PC-3 (cell line): ENCODE results near the gene TMEM125. TPM values are rescaled to one million over a fixed set of nuclear protein-coding genes. Genes with fewer than 3 reads are reported as not detected.

Experiments
- ATAC-seq: fragments of 200-7000 bp; cut with Tn5 transposase; 2 replicates; pipeline ENCODE4 v1.9.1; 2020; ENCODE audit warnings: mild to moderate bottlenecking, moderate library complexity
- BruUV-seq: library from RNA; stranded (reverse); fragments of 400-500 nt; replicated peaks from 2 replicates; lab custom pipeline; 2021; lab: Mats Ljungman, UMichigan
- CTCF ChIA-PET: fragments of 300-600 bp; sonication (Branson Sonifier 250); formaldehyde crosslinking; loops from one replicate; lab custom pipeline; 2022; ENCODE audit warnings: antibody characterized with exemption; lab: Charles Lee
- POLR2A ChIA-PET: fragments of 300-600 bp; sonication (Branson Sonifier 250); formaldehyde crosslinking; loops from one replicate; lab custom pipeline; 2022; ENCODE audit warnings: antibody characterized with exemption; ENCODE audit not compliant: unreplicated experiment; lab: Charles Lee
- DNase-seq: peaks from one replicate; pipeline ENCODE4 v3.0.0-alpha.2; 2015
- H2AFZ ChIP-seq: fragments of 300-600 bp; sonication (generic); 2 replicates; pipeline ENCODE4 v1.6.0; 2016; ENCODE audit warnings: antibody characterized with exemption, low read length
- H3F3A ChIP-seq: fragments of 300-600 bp; sonication (generic); one replicate; pipeline ENCODE4 v1.6.0; 2017; ENCODE audit warnings: antibody characterized with exemption, low read length, control low read depth, mild to moderate bottlenecking; ENCODE audit not compliant: unreplicated experiment
- H3K27ac ChIP-seq: fragments of 300-600 bp; sonication (generic); 2 replicates; pipeline ENCODE4 v1.5.1; 2016; ENCODE audit warnings: mild to moderate bottlenecking, low read length
- H3K27me3 ChIP-seq: fragments of 300-600 bp; sonication (generic); 2 replicates; pipeline ENCODE4 v1.6.1; 2016; ENCODE audit warnings: low read length, mixed read lengths
- H3K36me3 ChIP-seq: fragments of 300-600 bp; sonication (generic); 2 replicates; pipeline ENCODE4 v1.6.1; 2016; ENCODE audit warnings: low read depth, mixed run types, low read length, mixed read lengths
- H3K4me1 ChIP-seq: fragments of 300-600 bp; sonication (generic); 2 replicates; pipeline ENCODE4 v1.5.1; 2016; ENCODE audit warnings: low read length; ENCODE audit not compliant: insufficient read depth
- H3K4me2 ChIP-seq: fragments of 300-600 bp; sonication (generic); 2 replicates; pipeline ENCODE4 v1.6.0; 2016; ENCODE audit warnings: low read length
- H3K4me3 ChIP-seq: fragments of 300-600 bp; sonication (generic); 2 replicates; pipeline ENCODE4 v1.5.1; 2016; ENCODE audit warnings: mild to moderate bottlenecking, low read length, mixed read lengths
- H3K79me2 ChIP-seq: fragments of 300-600 bp; sonication (generic); 2 replicates; pipeline ENCODE4 v1.6.1; 2017; ENCODE audit warnings: low read length, mixed read lengths
- H3K9ac ChIP-seq: fragments of 300-600 bp; sonication (generic); 2 replicates; pipeline ENCODE4 v1.6.0; 2016; ENCODE audit warnings: mild to moderate bottlenecking, low read length
- H3K9me2 ChIP-seq: fragments of 300-600 bp; sonication (generic); replicated peaks from 2 replicates; pipeline ENCODE4 v1.6.1; 2016; ENCODE audit warnings: mixed run types, low read length, mixed read lengths
- H3K9me3 ChIP-seq: fragments of 300-600 bp; sonication (generic); 2 replicates; pipeline ENCODE4 v1.6.1; 2016; ENCODE audit warnings: low read length, mixed read lengths
- H4K20me1 ChIP-seq: fragments of 300-600 bp; sonication (generic); 2 replicates; pipeline ENCODE4 v1.6.1; 2016; ENCODE audit warnings: low read length, mixed read lengths
- CTCF ChIP-seq: fragments of 300-600 bp; sonication (generic); conservative IDR thresholded peaks from 2 replicates; pipeline ENCODE4 v1.5.1; 2017; ENCODE audit warnings: antibody characterized with exemption, low read depth, mild to moderate bottlenecking, low read length
- EZH2 ChIP-seq: fragments of 300-600 bp; sonication (generic); IDR thresholded peaks from one replicate; pipeline ENCODE4 v1.6.1; 2017; ENCODE audit warnings: antibody characterized with exemption, mild to moderate bottlenecking, low read length; ENCODE audit not compliant: unreplicated experiment
- EZH2phosphoT487 ChIP-seq: fragments of 300-600 bp; sonication (generic); IDR thresholded peaks from 2 replicates; pipeline ENCODE4 v1.6.1; 2018; ENCODE audit warnings: mild to moderate bottlenecking, antibody characterized with exemption, low read length, borderline replicate concordance
- intact Hi-C: fragments of 100-400 bp; cut with micrococcal nuclease; formaldehyde crosslinking; loops from 2 replicates; pipeline ENCODE4 v1.9.0; 2023
- total RNA-seq: library from RNA; depleted of rRNA; stranded (reverse); fragments of >200 nt; gene quantifications from 2 replicates; pipeline ENCODE4 v1.2.3, GENCODE V29; 2014

TMEM125 gene
- total RNA-seq, 1 experiment from 2014 or later: 9.8 TPM

- DNase-seq (no peak), ATAC-seq (no peak)
- Histone ChIP-seq H3K4me2 (no peak overlapping the region), H2AFZ (no peak overlapping the region), H3K9me2 (no peaks in the 10 kb centered on the region), H3K4me3 (no peak overlapping the region), H3K4me1 (peaks cover 21% of the 10 kb centered on the region), H3K9me3 (no peaks in the 10 kb centered on the region), H3K27ac (no peak overlapping the region), H3K36me3 (no peaks in the 10 kb centered on the region), H3K27me3 (no peaks in the 10 kb centered on the region), H3K9ac (no peak overlapping the region), H3F3A (no peaks in the 10 kb centered on the region), H3K79me2 (peaks cover 11% of the 10 kb centered on the region; the same call in 1 of the 2 replicates), H4K20me1 (no peaks in the 10 kb centered on the region)
- intact Hi-C loops: loop anchor here (5.0 kb wide), 1 partner anchor 58 kb away; no protein-coding TSS in a partner anchor
- BruUV-seq: no TSS peak
- POLR2A ChIA-PET: no interaction called here
- CTCF ChIA-PET: no interaction called here
- no peak for TF ChIP-seq EZH2phosphoT487
- TF ChIP-seq CTCF: no peak
- TF ChIP-seq EZH2: no peak
Observed at GRCh38 chr1:43288785-43289706, 19.3 kb downstream of the TMEM125 start.

GRCh38 chr1:43292216-43292615, 22.4 kb downstream of the TMEM125 start:
- Histone ChIP-seq H3K4me3 (no peak overlapping the region), H3K9me3 (no peaks in the 10 kb centered on the region), H3K9me2 (no peaks in the 10 kb centered on the region), H3F3A (no peaks in the 10 kb centered on the region), H2AFZ (no peak overlapping the region), H4K20me1 (no peaks in the 10 kb centered on the region), H3K4me2 (no peak overlapping the region), H3K27me3 (no peaks in the 10 kb centered on the region), H3K36me3 (no peaks in the 10 kb centered on the region), H3K9ac (no peak overlapping the region), H3K4me1 (peaks cover 19% of the 10 kb centered on the region), H3K27ac (no peak overlapping the region), H3K79me2 (no peaks in the 10 kb centered on the region)
- DNase-seq: no peak
- BruUV-seq: no TSS peak
- no peak for TF ChIP-seq CTCF
- TF ChIP-seq EZH2phosphoT487: no peak
- TF ChIP-seq EZH2: no peak
- ChIA-PET POLR2A (no interaction called here), CTCF (no interaction called here)
- ATAC-seq: no peak
- intact Hi-C loops: no loop called here

GRCh38 chr1:43292679-43293078, 22.9 kb downstream of the TMEM125 start:
- H3K9me3 ChIP-seq: no peaks in the 10 kb centered on the region
- CTCF ChIA-PET: no interaction called here
- no peak overlapping the region for H3K4me2 ChIP-seq
- POLR2A ChIA-PET: no interaction called here
- no peaks in the 10 kb centered on the region for H3K27me3 ChIP-seq
- H3F3A ChIP-seq: no peaks in the 10 kb centered on the region
- H3K4me3 ChIP-seq: no peak overlapping the region
- H3K36me3 ChIP-seq: no peaks in the 10 kb centered on the region
- TF ChIP-seq EZH2phosphoT487 (no peak), EZH2 (no peak), CTCF (no peak)
- no peak overlapping the region for H3K27ac ChIP-seq
- DNase-seq (no peak), ATAC-seq (no peak)
- H3K9me2 ChIP-seq: no peaks in the 10 kb centered on the region
- H3K4me1 ChIP-seq: peaks cover 19% of the 10 kb centered on the region
- BruUV-seq: no TSS peak
- no peak overlapping the region for H3K9ac ChIP-seq
- no peak overlapping the region for H2AFZ ChIP-seq
- intact Hi-C loops: no loop called here
- H3K79me2 ChIP-seq: no peaks in the 10 kb centered on the region
- H4K20me1 ChIP-seq: no peaks in the 10 kb centered on the region
